PC-9 (cell line): Measurements from ENCODE around the gene F11R.
"Not testable (repeated sequence)": the region's sequence is repeated elsewhere in the genome, so short reads cannot be mapped to it uniquely, and the experiment has no call there.

Source experiments
- EZH2 ChIP-seq: fragments of 200-600 bp; sonication (generic); IDR thresholded peaks from 2 replicates; pipeline ENCODE4 v1.8.0; 2017; ENCODE audit warnings: antibody characterized with exemption, low read depth
- TF ChIP-seq, protein P1 (sequence below): fragments of 200-600 bp; sonication (generic); conservative IDR thresholded peaks from 2 replicates; pipeline ENCODE4 v1.6.1; 2017; ENCODE audit warnings: mixed run types, antibody characterized with exemption, mild to moderate bottlenecking, moderate library complexity

DNA sequence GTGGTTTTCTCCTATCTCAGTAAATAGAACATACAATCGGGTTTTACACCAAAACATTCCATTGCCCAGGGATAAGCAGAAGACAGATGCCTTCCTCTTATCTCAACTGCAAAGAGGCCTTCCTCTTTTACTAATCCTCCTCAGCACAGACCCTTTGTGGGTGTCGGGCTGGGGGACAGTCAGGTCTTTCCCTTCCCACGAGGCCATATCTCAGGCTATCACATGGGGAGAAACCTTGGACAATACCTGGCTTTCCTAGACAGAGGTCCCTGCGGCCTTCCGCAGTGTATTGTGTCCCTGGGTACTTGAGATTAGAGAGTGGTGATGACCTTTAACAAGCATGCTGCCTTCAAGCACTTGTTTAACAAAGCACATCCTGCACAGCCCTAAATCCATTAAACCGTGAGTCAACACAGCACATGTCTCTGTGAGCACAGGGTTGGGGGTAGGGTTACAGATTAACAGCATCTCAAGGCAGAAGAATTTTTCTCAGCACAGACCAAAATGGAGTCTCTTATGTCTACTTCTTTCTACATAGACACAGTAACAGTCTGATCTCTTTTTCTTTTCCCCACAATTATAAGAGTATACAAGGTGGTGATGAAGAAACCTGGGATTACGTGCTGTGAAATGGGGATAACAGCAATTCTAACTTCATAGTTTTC lies 71.6 kb downstream of the F11R start:
- TF ChIP-seq, protein P1, sequence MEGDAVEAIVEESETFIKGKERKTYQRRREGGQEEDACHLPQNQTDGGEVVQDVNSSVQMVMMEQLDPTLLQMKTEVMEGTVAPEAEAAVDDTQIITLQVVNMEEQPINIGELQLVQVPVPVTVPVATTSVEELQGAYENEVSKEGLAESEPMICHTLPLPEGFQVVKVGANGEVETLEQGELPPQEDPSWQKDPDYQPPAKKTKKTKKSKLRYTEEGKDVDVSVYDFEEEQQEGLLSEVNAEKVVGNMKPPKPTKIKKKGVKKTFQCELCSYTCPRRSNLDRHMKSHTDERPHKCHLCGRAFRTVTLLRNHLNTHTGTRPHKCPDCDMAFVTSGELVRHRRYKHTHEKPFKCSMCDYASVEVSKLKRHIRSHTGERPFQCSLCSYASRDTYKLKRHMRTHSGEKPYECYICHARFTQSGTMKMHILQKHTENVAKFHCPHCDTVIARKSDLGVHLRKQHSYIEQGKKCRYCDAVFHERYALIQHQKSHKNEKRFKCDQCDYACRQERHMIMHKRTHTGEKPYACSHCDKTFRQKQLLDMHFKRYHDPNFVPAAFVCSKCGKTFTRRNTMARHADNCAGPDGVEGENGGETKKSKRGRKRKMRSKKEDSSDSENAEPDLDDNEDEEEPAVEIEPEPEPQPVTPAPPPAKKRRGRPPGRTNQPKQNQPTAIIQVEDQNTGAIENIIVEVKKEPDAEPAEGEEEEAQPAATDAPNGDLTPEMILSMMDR: not testable (repeated sequence)
- not testable (repeated sequence) for TF ChIP-seq EZH2
